Measurements from ENCODE around the gene ADAM17. TPM values are rescaled to one million over a fixed set of nuclear protein-coding genes. Genes with fewer than 3 reads are reported as not detected.

Gene ADAM17
- total and polyA plus RNA-seq, 8 donors = 4.0 to 46.1 (median 16.8) TPM

DNA sequence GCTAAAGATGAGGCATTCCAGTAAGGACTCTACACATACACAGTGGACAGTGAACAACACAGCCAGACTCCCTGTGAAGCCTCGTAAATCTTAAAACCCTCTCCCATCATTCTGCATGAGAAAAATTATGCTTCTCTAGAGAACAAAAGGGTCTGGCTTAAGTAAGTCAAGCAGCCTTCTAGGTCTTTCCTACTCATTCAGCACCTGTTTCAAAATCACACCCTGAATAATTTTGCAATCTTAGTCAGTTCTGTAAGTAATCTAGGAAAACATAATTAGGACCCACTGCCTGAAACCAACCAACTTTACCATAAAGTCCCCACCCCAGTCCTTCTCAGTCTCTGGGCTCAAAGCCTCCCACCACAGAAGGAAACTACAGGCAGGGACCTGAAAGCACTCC lies 61.5 kb downstream of the ADAM17 start:
- Histone ChIP-seq H3K9me3 (no peaks in the 10 kb centered on the region), H3K27me3 (no peaks in the 10 kb centered on the region), H3K27ac (no peak overlapping the region), H3K4me1 (peaks cover 0 to 7% (median 0%) of the 10 kb centered on the region in 4 donors), H3K4me3 (no peak overlapping the region), H3K36me3 (peaks cover 65 to 97% (median 86%) of the 10 kb centered on the region in 4 donors)
- intact Hi-C loops (cut with DNase I; ENCODE audit: low total_unique reads) = no loop called here
- TF ChIP-seq POLR2AphosphoS5 (IDR thresholded peaks at IDR 0.05) (no peak), EP300 (IDR thresholded peaks at IDR 0.05) (no peak)
- DNase-seq = no peak
- WGBS, 5 donors = 79 to 95% (median 90%) methylated on average over 1 of the region's 1 CpG

DNA sequence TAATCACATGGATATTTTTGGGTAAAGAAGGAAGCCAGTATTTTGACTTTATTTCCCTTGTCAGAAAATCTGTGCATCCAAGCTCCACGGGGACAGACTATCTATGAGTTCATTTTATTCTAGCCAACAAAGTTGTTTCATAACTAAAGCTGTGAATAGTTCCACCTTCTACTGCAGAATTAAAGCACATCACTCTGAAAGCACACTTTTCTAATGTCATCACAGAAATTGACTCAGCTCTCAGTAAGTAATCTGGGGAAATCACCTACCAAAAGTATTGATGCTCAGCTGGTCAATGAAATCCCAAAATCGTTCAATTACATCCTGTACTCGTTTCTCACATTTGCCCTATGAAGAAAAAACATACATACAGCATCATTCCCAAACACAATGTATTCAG lies 62.2 kb downstream of the ADAM17 start:
- H3K27me3 ChIP-seq = no peaks in the 10 kb centered on the region
- peaks cover 70 to 98% (median 92%) of the 10 kb centered on the region in 4 donors for H3K36me3 ChIP-seq
- TF ChIP-seq POLR2AphosphoS5 (IDR thresholded peaks at IDR 0.05) (no peak), CTCF (IDR thresholded peaks at IDR 0.05) (no peak), EP300 (IDR thresholded peaks at IDR 0.05) (no peak), POLR2A (IDR thresholded peaks at IDR 0.05) (no peak)
- no peak overlapping the region for H3K4me3 ChIP-seq
- H3K4me1 ChIP-seq = peaks cover 0 to 3% (median 0%) of the 10 kb centered on the region in 4 donors
- no peak for DNase-seq
- 78 to 87% (median 79%) methylated on average over 3 of the region's 3 CpGs for WGBS, 5 donors
- no peak overlapping the region for H3K27ac ChIP-seq
- H3K9me3 ChIP-seq = no peaks in the 10 kb centered on the region
- intact Hi-C loops (cut with DNase I; ENCODE audit: low total_unique reads) = no loop called here

DNA sequence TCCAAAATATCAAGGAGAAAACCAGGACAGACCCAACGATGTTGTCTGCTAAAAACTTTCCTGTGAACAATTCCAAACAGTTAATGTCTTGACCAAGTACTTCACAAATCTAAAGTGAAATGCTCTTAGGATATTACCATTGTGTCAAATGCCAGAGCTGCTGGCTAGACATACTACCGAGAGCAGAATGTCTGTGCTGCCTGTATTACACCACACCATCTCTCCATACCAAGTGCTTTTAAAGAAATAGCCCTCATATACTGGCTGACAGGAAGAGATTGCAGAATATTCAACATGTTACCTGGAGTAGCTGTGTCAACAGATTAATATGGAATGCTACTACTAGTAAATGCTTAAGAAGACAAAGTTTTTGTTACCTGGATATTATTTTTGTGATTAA lies 62.7 kb downstream of the ADAM17 start:
- Histone ChIP-seq H3K27me3 (no peaks in the 10 kb centered on the region), H3K36me3 (peaks cover 76 to 98% (median 97%) of the 10 kb centered on the region in 4 donors), H3K9me3 (no peaks in the 10 kb centered on the region), H3K4me3 (no peak overlapping the region), H3K4me1 (no peaks in the 10 kb centered on the region), H3K27ac (no peak overlapping the region)
- no peak for DNase-seq
- TF ChIP-seq CTCF (IDR thresholded peaks at IDR 0.05) (no peak), POLR2A (IDR thresholded peaks at IDR 0.05) (no peak)
- 70 to 76% (median 75%) methylated on average over 2 of the region's 2 CpGs for WGBS, 5 donors
- intact Hi-C loops (cut with DNase I; ENCODE audit: low total_unique reads) = no loop called here

DNA sequence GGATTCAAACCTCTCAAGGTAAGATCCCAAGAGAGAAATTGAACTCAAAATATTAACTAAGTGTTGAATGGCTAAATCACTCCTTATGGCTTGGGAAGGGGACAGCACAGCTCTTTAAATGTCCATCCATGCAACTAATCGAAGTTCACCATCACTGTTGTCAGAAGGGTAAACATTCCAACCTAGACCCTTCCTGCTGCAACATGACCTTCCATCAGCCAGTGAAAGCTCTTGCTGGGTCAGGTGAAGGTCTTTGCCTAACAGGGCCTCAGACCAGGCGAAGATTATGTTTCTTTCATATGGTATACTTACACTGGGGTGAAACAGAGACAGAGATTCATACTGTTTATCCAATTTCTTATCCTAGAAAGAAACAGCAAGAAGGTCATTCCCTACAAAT lies 64.8 kb downstream of the ADAM17 start:
- Histone ChIP-seq H3K36me3 (peaks cover 84 to 100% (median 100%) of the 10 kb centered on the region in 4 donors), H3K9me3 (no peaks in the 10 kb centered on the region), H3K4me3 (no peak overlapping the region), H3K4me1 (no peaks in the 10 kb centered on the region), H3K27ac (no peak overlapping the region), H3K27me3 (no peaks in the 10 kb centered on the region)
- no peak for DNase-seq
- no peak for TF ChIP-seq EP300 (IDR thresholded peaks at IDR 0.05)
- no peak for TF ChIP-seq POLR2AphosphoS5 (IDR thresholded peaks at IDR 0.05)
- TF ChIP-seq POLR2A (IDR thresholded peaks at IDR 0.05) = no peak
- TF ChIP-seq CTCF (IDR thresholded peaks at IDR 0.05) = no peak
- intact Hi-C loops (cut with DNase I; ENCODE audit: low total_unique reads) = no loop called here
- whole genome bisulfite sequencing, 5 donors = 63 to 80% (median 77%) methylated on average over 2 of the region's 2 CpGs

GRCh38 chr2:9488583-9489547 lies 66.8 kb downstream of the ADAM17 start:
- Histone ChIP-seq H3K36me3 (peaks cover 89 to 100% (median 100%) of the 10 kb centered on the region in 4 donors), H3K27me3 (no peaks in the 10 kb centered on the region), H3K9me3 (no peaks in the 10 kb centered on the region), H3K27ac (peak overlapping the region in 2 of 5 donors; percentile 2 to 18), H3K4me3 (no peak overlapping the region), H3K4me1 (no peaks in the 10 kb centered on the region)
- WGBS, 5 donors = 97 to 100% (median 100%) methylated on average over 1 of the region's 1 CpG
- no peak for TF ChIP-seq POLR2A (IDR thresholded peaks at IDR 0.05)
- no peak for TF ChIP-seq CTCF (IDR thresholded peaks at IDR 0.05)
- intact Hi-C loops (cut with DNase I; ENCODE audit: low total_unique reads) = no loop called here
- no peak for DNase-seq
